ENCODE results near the gene ARHGAP8. TPM values are rescaled to one million over a fixed set of nuclear protein-coding genes. Genes with fewer than 3 reads are reported as not detected.
A peak's percentile ranks its signal among the peaks of the same experiment; 100 is the strongest.

The ARHGAP8 gene
- total and polyA plus RNA-seq, 2 experiments from 2014 or later: 24.0 to 50.4 TPM

GRCh38 chr22:44711241-44711560, 41.2 kb upstream of the ARHGAP8 start:
- no peak for DNase-seq (ENCODE audit: low spot score)
- Histone ChIP-seq H3K36me3 (replicated peaks; ENCODE audit: insufficient read depth, low read depth) (no peaks in the 10 kb centered on the region), H3K27me3 (no peaks in the 10 kb centered on the region), H3K9me3 (ENCODE audit: low read depth) (no peaks in the 10 kb centered on the region), H3K4me3 (no peak overlapping the region), H3K4me1 (ENCODE audit: insufficient read depth) (peaks cover 27% of the 10 kb centered on the region), H3K4me2 (peak overlapping the region; percentile 46), H3K79me2 (peaks cover 71% of the 10 kb centered on the region), H3K9me2 (replicated peaks; ENCODE audit: insufficient read depth) (no peaks in the 10 kb centered on the region), H2AFZ (no peak overlapping the region), H4K20me1 (ENCODE audit: insufficient read depth, poor library complexity, severe bottlenecking) (peaks cover 55% of the 10 kb centered on the region), H3K27ac (peak overlapping the region; percentile 50)
- TF ChIP-seq EZH2phosphoT487 (IDR thresholded peaks at IDR 0.05; ENCODE audit: low read depth, severe bottlenecking, unreplicated experiment) (no peak), CTCF (IDR thresholded peaks at IDR 0.05; ENCODE audit: poor library complexity) (no peak), EZH2 (IDR thresholded peaks at IDR 0.05; ENCODE audit: borderline replicate concordance) (no peak)
- WGBS (ENCODE audit: low lambda C conversion rate, missing lambda C conversion rate): 57% methylated on average over 4 of the region's 4 CpGs

GRCh38 chr22:44711690-44712555, 40.5 kb upstream of the ARHGAP8 start:
- Histone ChIP-seq H3K4me3 (no peak overlapping the region), H4K20me1 (ENCODE audit: insufficient read depth, poor library complexity, severe bottlenecking) (peaks cover 49% of the 10 kb centered on the region), H3K4me1 (ENCODE audit: insufficient read depth) (peaks cover 25% of the 10 kb centered on the region), H3K4me2 (no peak overlapping the region), H3K9me3 (ENCODE audit: low read depth) (no peaks in the 10 kb centered on the region), H3K36me3 (replicated peaks; ENCODE audit: insufficient read depth, low read depth) (no peaks in the 10 kb centered on the region), H3K27ac (peak overlapping the region; percentile 50), H3K79me2 (peaks cover 64% of the 10 kb centered on the region), H3K27me3 (no peaks in the 10 kb centered on the region), H2AFZ (no peak overlapping the region), H3K9me2 (replicated peaks; ENCODE audit: insufficient read depth) (no peaks in the 10 kb centered on the region)
- no peak for DNase-seq (ENCODE audit: low spot score)
- TF ChIP-seq EZH2phosphoT487 (IDR thresholded peaks at IDR 0.05; ENCODE audit: low read depth, severe bottlenecking, unreplicated experiment) (no peak), CTCF (IDR thresholded peaks at IDR 0.05; ENCODE audit: poor library complexity) (no peak), EZH2 (IDR thresholded peaks at IDR 0.05; ENCODE audit: borderline replicate concordance) (no peak)
- WGBS (ENCODE audit: low lambda C conversion rate, missing lambda C conversion rate): 92% methylated on average over 23 of the region's 23 CpGs

- Histone ChIP-seq H3K27me3 (no peaks in the 10 kb centered on the region), H3K36me3 (replicated peaks; ENCODE audit: insufficient read depth, low read depth) (no peaks in the 10 kb centered on the region), H3K4me3 (no peak overlapping the region), H3K79me2 (peaks cover 53% of the 10 kb centered on the region), H2AFZ (no peak overlapping the region), H3K9me2 (replicated peaks; ENCODE audit: insufficient read depth) (no peaks in the 10 kb centered on the region), H3K27ac (no peak overlapping the region), H4K20me1 (ENCODE audit: insufficient read depth, poor library complexity, severe bottlenecking) (peaks cover 45% of the 10 kb centered on the region), H3K4me1 (ENCODE audit: insufficient read depth) (peaks cover 23% of the 10 kb centered on the region), H3K4me2 (no peak overlapping the region), H3K9me3 (ENCODE audit: low read depth) (no peaks in the 10 kb centered on the region)
- DNase-seq (ENCODE audit: low spot score): no peak
- TF ChIP-seq CTCF (IDR thresholded peaks at IDR 0.05; ENCODE audit: poor library complexity) (no peak), EZH2phosphoT487 (IDR thresholded peaks at IDR 0.05; ENCODE audit: low read depth, severe bottlenecking, unreplicated experiment) (no peak)
- WGBS (ENCODE audit: low lambda C conversion rate, missing lambda C conversion rate): 97% methylated on average over 8 of the region's 8 CpGs
Measured at GRCh38 chr22:44712962-44713361, 39.4 kb upstream of the ARHGAP8 start.

Data from hepatocyte (in vitro differentiated cells).